ENCODE measurements around the gene SUSD6. TPM values are rescaled to one million over a fixed set of nuclear protein-coding genes. Genes with fewer than 3 reads are reported as not detected.

The SUSD6 gene
- total RNA-seq, 1 experiment from 2014 or later = 21.5 TPM

- H3K4me3 Mint-ChIP-seq (ENCODE audit: unreplicated experiment) = no peak overlapping the region
- H3K9me3 Mint-ChIP-seq (ENCODE audit: unreplicated experiment) = no peaks in the 10 kb centered on the region
- H3K4me3 ChIP-seq (ENCODE audit: low read depth, low read length) = no peak overlapping the region
- H3K27me3 ChIP-seq (replicated peaks; ENCODE audit: control insufficient read depth, insufficient read depth, low read length) = no peaks in the 10 kb centered on the region
- DNase-seq = peak; percentile 28 to 50
- peaks cover 26% of the 10 kb centered on the region for H3K4me1 ChIP-seq
- ChIA-PET POLR2A (interaction anchor here (3.4 kb wide), 1 partner anchor 11 kb away, joined by 14 read pairs; the partner anchor contains the start of gene SRSF5), CTCF (interaction anchor here (1.1 kb wide), 1 partner anchor 25 kb away, joined by 4 read pairs; no protein-coding TSS in a partner anchor)
- BruUV-seq (replicated peaks) = no TSS peak
- peak overlapping the region; percentile 76 for H3K27ac Mint-ChIP-seq (ENCODE audit: unreplicated experiment)
- H3K9me3 ChIP-seq = no peaks in the 10 kb centered on the region
- no peak for TF ChIP-seq CTCF (IDR thresholded peaks at IDR 0.05; ENCODE audit: insufficient read depth in 1 of 2, low read depth in 1 of 2, low read length in 1 of 2, severe bottlenecking in 1 of 2, unreplicated experiment in 1 of 2)
- H3K36me3 ChIP-seq (ENCODE audit: control insufficient read depth, insufficient read depth, low read length) = no peaks in the 10 kb centered on the region
- peaks cover 17% of the 10 kb centered on the region for H3K4me1 Mint-ChIP-seq (ENCODE audit: low read depth, unreplicated experiment)
- intact Hi-C loops (cut with micrococcal nuclease; ENCODE audit: unreplicated experiment) = no loop called here
- no peaks in the 10 kb centered on the region for H3K27me3 Mint-ChIP-seq (ENCODE audit: insufficient read depth, unreplicated experiment)
- H3K36me3 Mint-ChIP-seq (ENCODE audit: insufficient read depth, unreplicated experiment) = no peaks in the 10 kb centered on the region
These were observed 144.4 kb downstream of the SUSD6 start for GRCh38 chr14:69755784-69756183.

- no peak for DNase-seq
- Histone ChIP-seq H3K9me3 (no peaks in the 10 kb centered on the region), H3K36me3 (ENCODE audit: control insufficient read depth, insufficient read depth, low read length) (no peaks in the 10 kb centered on the region), H3K4me1 (peaks cover 25% of the 10 kb centered on the region), H3K4me3 (ENCODE audit: low read depth, low read length) (no peak overlapping the region), H3K27me3 (replicated peaks; ENCODE audit: control insufficient read depth, insufficient read depth, low read length) (no peaks in the 10 kb centered on the region)
- TF ChIP-seq CTCF (IDR thresholded peaks at IDR 0.05; ENCODE audit: insufficient read depth in 1 of 2, low read depth in 1 of 2, low read length in 1 of 2, severe bottlenecking in 1 of 2, unreplicated experiment in 1 of 2) = no peak
- no peaks in the 10 kb centered on the region for H3K9me3 Mint-ChIP-seq (ENCODE audit: unreplicated experiment)
- H3K4me1 Mint-ChIP-seq (ENCODE audit: low read depth, unreplicated experiment) = peaks cover 15% of the 10 kb centered on the region
- no TSS peak for BruUV-seq (replicated peaks)
- ChIA-PET POLR2A (interaction anchor here (3.4 kb wide), 1 partner anchor 11 kb away, joined by 14 read pairs; the partner anchor contains the start of gene SRSF5), CTCF (interaction anchor here (1.1 kb wide), 1 partner anchor 25 kb away, joined by 4 read pairs; no protein-coding TSS in a partner anchor)
- no peak overlapping the region for H3K27ac Mint-ChIP-seq (ENCODE audit: unreplicated experiment)
- no peak overlapping the region for H3K4me3 Mint-ChIP-seq (ENCODE audit: unreplicated experiment)
- H3K36me3 Mint-ChIP-seq (ENCODE audit: insufficient read depth, unreplicated experiment) = no peaks in the 10 kb centered on the region
- intact Hi-C loops (cut with micrococcal nuclease; ENCODE audit: unreplicated experiment) = no loop called here
- H3K27me3 Mint-ChIP-seq (ENCODE audit: insufficient read depth, unreplicated experiment) = no peaks in the 10 kb centered on the region
These were observed 144.9 kb downstream of the SUSD6 start for GRCh38 chr14:69756298-69756697.

GRCh38 chr14:69760810-69761209 is 149.4 kb downstream of the SUSD6 start:
- POLR2A ChIA-PET = no interaction called here
- BruUV-seq (replicated peaks) = no TSS peak
- H3K9me3 Mint-ChIP-seq (ENCODE audit: unreplicated experiment) = no peaks in the 10 kb centered on the region

More at GRCh38 chr14:69760810-69761209, 149.4 kb downstream of the SUSD6 start:
- no peak overlapping the region for H3K4me3 ChIP-seq (ENCODE audit: low read depth, low read length)
- no peak for DNase-seq
- no peak for TF ChIP-seq CTCF (IDR thresholded peaks at IDR 0.05; ENCODE audit: insufficient read depth in 1 of 2, low read depth in 1 of 2, low read length in 1 of 2, severe bottlenecking in 1 of 2, unreplicated experiment in 1 of 2)
- H3K27me3 ChIP-seq (replicated peaks; ENCODE audit: control insufficient read depth, insufficient read depth, low read length) = no peaks in the 10 kb centered on the region
- no peaks in the 10 kb centered on the region for H3K27me3 Mint-ChIP-seq (ENCODE audit: insufficient read depth, unreplicated experiment)
- H3K27ac Mint-ChIP-seq (ENCODE audit: unreplicated experiment) = no peak overlapping the region
- H3K4me1 ChIP-seq = peaks cover 11% of the 10 kb centered on the region
- CTCF ChIA-PET = no interaction called here
- H3K36me3 ChIP-seq (ENCODE audit: control insufficient read depth, insufficient read depth, low read length) = no peaks in the 10 kb centered on the region
- H3K36me3 Mint-ChIP-seq (ENCODE audit: insufficient read depth, unreplicated experiment) = no peaks in the 10 kb centered on the region
- H3K4me1 Mint-ChIP-seq (ENCODE audit: low read depth, unreplicated experiment) = peaks cover 8% of the 10 kb centered on the region
- no peak overlapping the region for H3K4me3 Mint-ChIP-seq (ENCODE audit: unreplicated experiment)
- no peaks in the 10 kb centered on the region; the same call in 1 of the 2 replicates for H3K9me3 ChIP-seq
- intact Hi-C loops (cut with micrococcal nuclease; ENCODE audit: unreplicated experiment) = no loop called here

Measured in Caco-2 (cell line).